NCI-H187 (cell line): Measurements from ENCODE around the gene TCERG1L.
"Not testable (repeated sequence)": the region's sequence is repeated elsewhere in the genome, so short reads cannot be mapped to it uniquely, and the experiment has no call there.

Experiments
- DNase-seq, 2 experiments: peaks; one replicate each; lab custom pipeline; 2025; lab: John Stamatoyannopoulos, UW

The TCERG1L gene

GRCh38 chr10:131102147-131102546 lies 209.4 kb downstream of the TCERG1L start:
- DNase-seq: no peak

DNA sequence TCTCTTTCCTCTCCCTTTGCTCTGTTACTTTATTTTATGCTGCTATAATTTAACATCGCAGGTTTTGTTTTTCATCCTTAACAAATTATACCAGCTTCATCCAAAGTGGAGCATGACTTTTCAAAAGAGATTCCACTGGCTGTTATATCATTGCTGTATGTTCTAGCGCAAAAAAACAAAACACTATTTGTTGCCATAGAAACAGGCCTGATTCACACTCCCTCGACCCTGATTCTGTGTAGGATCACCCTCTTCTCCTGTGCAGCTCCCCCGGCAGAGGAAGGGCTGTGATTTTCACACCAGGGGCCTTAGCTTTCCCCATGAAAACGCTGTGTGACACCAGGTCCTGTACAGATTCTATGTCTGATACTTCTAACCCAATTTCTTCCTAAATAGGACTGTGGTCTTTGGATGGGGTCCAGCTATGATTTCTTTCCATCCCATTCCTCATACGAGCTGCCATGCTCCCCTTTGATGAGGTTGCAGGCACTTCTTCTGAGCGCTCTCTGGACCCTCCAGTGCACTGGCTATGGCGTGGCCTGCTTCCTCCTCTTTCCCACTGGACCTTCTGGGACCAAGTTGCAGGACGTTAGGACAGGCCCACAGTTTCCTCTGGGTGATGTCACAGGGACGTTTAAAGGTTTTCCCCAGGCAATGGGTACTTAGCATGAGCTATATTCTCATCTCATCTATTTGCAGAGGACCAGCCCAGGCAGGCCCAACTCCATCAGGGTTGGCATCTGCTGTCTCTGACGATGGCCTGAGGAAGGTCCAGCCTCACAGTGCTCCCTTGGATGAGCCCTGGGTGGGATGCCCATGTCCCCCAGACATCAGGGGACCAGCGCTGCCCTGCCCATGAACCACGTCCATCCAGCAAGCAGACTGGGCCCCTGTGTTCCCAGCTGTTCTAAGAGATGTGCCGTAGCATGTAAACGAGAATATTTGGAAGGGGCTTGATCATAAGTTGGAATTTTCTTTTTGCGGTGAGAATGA lies 210.8 kb downstream of the TCERG1L start:
- not testable (repeated sequence) for DNase-seq

GRCh38 chr10:131099028-131099726 lies 212.3 kb downstream of the TCERG1L start:
- DNase-seq: no peak

DNA sequence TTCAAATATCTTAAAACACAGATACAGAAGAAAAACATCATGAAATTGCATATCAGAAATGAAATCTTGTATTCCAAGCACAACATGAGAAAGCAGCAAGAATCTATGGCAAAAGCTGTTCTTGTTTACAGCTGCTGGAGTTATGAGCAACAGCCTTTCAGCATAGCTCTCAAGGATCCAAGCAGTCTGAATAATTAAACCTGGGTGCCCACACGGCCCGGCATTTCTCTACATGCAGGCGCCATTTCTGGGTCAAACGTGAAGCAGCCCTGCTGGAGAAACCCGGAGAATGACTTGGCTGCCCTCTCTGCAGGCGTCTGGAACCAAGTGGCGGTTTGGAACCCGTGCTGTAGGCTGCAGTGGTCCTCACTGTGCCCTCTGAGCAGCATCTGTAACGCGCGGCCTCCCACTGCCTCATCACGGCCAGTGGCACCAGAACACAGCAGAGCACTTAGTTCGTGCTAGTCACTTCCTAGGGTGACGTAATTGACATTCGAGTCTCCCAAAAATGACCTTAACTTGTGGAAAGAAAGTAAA lies 213.0 kb downstream of the TCERG1L start:
- DNase-seq: no peak

DNA sequence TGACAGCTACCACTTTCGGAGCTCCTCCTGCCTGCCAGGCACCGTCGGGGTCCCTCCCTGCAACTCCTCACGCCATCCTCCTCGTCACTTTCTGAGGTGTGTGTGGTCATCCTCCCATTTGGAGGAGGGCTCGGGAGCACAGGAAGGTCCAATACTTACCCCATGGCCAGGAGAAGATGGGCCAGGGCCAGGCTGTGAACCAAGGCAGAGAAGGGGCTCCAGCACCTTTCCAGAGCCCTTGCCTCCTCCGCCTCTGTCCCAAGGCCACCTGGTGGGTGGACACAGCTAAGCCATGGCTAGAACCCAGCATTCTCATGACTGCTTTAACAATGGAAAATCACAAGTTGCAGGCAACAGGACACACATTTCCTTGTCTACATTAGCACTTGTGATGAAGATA lies 215.5 kb downstream of the TCERG1L start:
- no peak for DNase-seq

DNA sequence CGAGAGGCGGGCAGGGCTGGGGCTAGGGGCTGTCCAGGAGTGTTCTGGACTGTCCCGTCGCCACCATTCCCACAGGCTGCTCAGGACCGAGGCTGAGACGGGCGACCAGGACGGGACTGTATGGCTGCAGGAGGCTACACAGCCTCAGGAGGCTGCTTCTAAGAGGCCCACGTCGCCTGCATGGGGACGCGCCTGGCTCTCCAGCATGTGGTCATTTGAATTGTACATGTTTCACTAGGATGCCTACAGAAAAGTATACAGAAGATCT lies 216.3 kb downstream of the TCERG1L start:
- DNase-seq: no peak

DNA sequence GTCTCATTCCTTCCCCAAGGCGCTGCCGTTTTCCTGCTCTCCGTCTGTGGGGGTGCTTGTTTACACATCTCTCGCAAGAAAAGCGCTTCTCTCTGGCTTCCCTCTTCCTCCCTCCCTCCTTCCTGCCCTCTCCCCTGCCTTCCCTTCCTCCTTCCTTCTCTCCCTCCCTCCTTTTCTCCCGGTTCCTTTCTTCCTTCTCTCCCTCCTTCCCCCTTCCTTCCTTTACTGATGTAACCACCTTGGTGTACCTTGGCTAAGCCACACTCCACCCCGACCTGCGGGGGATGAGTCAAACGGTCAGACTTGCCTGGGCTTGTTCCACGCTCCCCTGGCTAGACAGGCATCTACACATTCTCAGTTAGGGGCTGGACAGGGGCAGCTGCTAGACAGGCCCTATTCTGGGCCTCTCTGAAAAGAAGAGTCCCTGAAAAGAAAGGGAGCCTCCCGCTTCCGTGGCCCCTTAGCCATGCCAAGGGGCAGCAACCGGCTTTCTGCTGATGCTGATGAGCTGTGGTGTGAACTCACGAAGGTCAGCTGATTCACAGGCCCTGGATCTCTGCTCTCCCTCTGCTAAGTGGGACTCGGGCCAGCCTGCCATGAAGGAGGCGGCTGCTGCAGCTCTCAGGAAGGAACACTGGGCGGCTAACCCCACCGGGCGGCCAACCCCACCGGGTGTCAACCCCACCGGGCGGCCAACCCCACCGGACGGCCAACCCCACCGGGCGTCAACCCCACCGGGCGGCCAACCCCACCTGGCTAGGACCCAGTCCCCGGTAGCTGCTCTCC lies 216.8 kb downstream of the TCERG1L start:
- no peak for DNase-seq

GRCh38 chr10:131093795-131094366 lies 217.6 kb downstream of the TCERG1L start:
- DNase-seq: no peak

DNA sequence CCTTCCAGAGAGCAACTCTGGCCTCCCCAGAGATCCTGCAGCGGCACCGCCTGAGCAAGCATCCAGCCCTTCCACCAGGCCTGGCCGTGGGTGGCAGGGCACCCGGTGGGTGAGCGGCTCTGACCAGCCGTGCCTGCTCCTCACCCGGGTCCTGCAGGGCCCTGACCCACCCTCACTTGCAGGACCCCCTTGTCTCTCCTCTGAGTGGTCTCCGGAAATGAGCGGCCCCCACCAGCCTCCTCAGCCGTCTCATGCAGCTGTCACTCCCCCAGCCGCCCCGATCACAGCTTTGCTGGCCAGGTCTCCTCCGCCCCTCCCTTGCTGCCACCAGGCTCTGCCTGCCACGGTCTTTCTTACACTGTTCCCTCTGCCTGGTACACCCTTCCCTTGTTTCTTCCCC lies 218.2 kb downstream of the TCERG1L start:
- no peak for DNase-seq

DNA sequence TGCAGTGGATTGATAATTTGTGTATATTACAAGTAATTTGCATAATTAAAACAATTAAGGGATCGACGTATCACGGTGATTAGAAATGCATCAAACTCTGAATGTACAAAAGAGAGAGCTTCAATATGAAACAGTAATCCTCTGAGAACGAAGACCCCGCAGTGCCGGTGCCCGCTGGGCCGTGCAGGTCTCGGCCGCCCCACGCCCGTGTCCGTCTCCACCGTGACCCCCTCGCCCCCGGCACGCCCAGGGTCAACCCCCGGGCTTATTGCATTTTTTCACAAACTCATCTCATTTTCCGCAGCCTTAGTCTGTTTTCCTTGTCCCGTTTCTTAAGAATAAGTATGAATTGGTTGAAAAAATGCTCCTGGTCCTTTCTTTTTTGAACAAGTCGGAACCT lies 218.6 kb downstream of the TCERG1L start:
- DNase-seq: no peak

DNA sequence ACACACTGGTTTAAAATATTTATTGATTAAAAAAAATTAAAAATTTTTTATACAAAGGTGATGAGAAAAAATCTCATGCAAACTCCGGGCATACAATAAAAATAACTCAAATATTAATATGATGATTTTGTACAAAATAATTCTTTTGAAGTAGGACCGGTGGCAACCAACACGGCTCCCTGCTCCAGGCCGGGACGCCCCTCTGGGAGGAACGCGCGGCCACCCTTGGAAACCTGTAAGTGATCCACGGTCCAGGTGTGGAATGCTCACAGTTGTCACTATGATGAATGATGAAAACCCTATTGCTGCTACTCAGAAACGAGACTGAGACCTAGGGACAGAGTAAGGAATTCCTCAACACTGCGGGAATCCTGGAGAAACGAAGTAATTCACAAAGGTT lies 219.1 kb downstream of the TCERG1L start:
- no peak for DNase-seq

DNA sequence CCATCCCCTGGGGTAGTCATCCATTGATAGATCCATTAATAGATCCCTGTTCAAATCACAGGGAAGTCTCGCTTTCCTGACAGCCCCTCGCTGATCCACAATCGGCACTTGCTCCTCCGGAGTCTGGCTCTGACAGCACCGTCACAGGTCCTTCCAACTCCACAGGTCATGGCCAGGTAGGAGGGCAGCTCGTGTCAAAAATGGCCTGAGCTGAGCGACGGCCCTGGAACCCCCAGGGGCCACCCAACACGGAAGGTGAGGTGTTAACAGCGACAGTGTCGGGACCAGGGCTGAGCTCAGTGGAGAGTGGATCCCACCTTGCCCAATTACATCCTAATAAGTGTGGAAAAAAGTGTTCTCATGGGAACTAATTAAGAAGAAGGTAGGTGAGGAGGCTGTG lies 219.8 kb downstream of the TCERG1L start:
- no peak for DNase-seq

- peak in 1 of 2 experiments; percentile 41 for DNase-seq
Observed at GRCh38 chr10:131090761-131091661, 220.5 kb downstream of the TCERG1L start.

GRCh38 chr10:131089861-131090260 lies 221.7 kb downstream of the TCERG1L start:
- no peak for DNase-seq

GRCh38 chr10:131089150-131089549 lies 222.4 kb downstream of the TCERG1L start:
- no peak for DNase-seq

DNA sequence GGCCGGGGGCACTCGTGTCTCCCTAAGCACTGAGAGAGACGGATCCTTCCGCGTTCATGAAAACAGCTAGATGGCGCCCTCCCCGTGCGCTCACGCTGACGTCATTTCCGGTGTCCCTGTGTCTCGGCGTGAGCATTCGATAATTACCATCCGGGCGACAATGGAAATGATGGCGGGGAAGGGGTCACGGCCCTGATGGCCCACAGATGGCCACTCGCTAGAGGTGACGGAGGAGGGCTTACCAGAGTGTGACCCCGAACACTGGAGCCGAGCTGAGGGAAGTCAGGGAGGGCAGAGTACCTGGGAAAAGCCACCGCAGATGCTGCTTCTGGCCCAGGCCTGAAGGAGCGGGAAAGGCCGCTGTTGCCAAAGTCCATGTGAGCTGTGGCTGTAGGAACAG lies 222.9 kb downstream of the TCERG1L start:
- DNase-seq: no peak

- no peak for DNase-seq
Observed at GRCh38 chr10:131087464-131088215, 223.9 kb downstream of the TCERG1L start.

DNA sequence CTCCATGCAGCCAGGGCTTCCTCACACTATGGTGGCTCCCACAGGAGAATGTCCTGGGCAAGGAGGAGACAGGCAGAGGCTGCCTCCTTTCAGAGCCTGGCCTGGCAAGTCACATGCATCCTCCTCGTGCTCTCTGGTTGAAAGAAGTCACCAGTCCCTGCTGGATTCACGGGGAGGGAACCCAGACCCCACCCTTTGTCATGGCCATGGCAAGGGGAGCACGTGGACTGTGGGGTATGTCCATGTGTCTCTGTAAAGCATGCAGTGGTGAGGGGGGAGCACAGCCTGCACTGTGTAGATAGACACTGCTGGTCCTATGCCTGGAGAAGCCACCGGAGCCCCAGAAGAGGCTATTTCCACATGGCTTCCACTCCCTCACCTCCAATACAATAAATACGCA lies 225.0 kb downstream of the TCERG1L start:
- DNase-seq: no peak

GRCh38 chr10:131086094-131086493 lies 225.4 kb downstream of the TCERG1L start:
- no peak for DNase-seq
